HG03521 (cell line): ENCODE results near the gene PRRC2A.

ENCODE experiments used
- ATAC-seq: cut with Tn5 transposase; IDR thresholded peaks from one replicate; pipeline ENCODE4 v1.9.1; 2021; ENCODE audit warnings: mild to moderate bottlenecking, moderate library complexity; ENCODE audit not compliant: unreplicated experiment

Gene PRRC2A

GRCh38 chr6:31664790-31665500, 44.4 kb downstream of the PRRC2A start, which contains the start of gene GPANK1:
Gene GPANK1, minus strand, starts transcription at chr6:31664997. Its CDS starts 519 bp downstream, at chr6:31664478.
- ATAC-seq, result peak; percentile 28

- peak; percentile 73 for ATAC-seq
Measured at GRCh38 chr6:31665501-31666336, 45.2 kb downstream of the PRRC2A start, which contains the start of gene CSNK2B. Gene CSNK2B, plus strand, starts transcription at chr6:31666080. Its CDS starts 752 bp downstream, at chr6:31666832.

- ATAC-seq, result no peak
Measured at GRCh38 chr6:31666337-31666965, 45.9 kb downstream of the PRRC2A start.

- no peak for ATAC-seq
Measured at GRCh38 chr6:31669676-31670075, 49.2 kb downstream of the PRRC2A start, which contains the start of gene LY6G5B. Gene LY6G5B, plus strand, starts transcription at chr6:31669976. Its CDS starts 975 bp downstream, at chr6:31670951.

GRCh38 chr6:31676322-31676903, 55.9 kb downstream of the PRRC2A start:
- ATAC-seq, result no peak

- ATAC-seq, result no peak
Measured at GRCh38 chr6:31676904-31677303, 56.4 kb downstream of the PRRC2A start.

GRCh38 chr6:31677955-31678354, 57.4 kb downstream of the PRRC2A start:
- ATAC-seq, result no peak

- no peak for ATAC-seq
Measured at GRCh38 chr6:31680226-31681134, 60.0 kb downstream of the PRRC2A start, which contains the start of gene LY6G5C. Gene LY6G5C, minus strand, starts transcription at chr6:31681067. Its CDS starts 694 bp downstream, at chr6:31680373.

GRCh38 chr6:31681135-31681671, 60.7 kb downstream of the PRRC2A start:
- no peak for ATAC-seq

- ATAC-seq, result no peak
Measured at GRCh38 chr6:31683591-31683990, 63.1 kb downstream of the PRRC2A start.

GRCh38 chr6:31686483-31686882, 66.0 kb downstream of the PRRC2A start:
- ATAC-seq, result no peak

- no peak for ATAC-seq
Measured at GRCh38 chr6:31687321-31687720, 66.8 kb downstream of the PRRC2A start.
